Femur (tissue), 1 donor: ENCODE results near the gene PGS1.
A peak's percentile ranks its signal among the peaks of the same experiment; 100 is the strongest.

Experiments used
- DNase-seq: peaks from one replicate; pipeline ENCODE4 v3.0.0-alpha.2; 2017

The PGS1 gene

GRCh38 chr17:78365561-78366108 lies 12.8 kb upstream of the PGS1 start:
- peak; percentile 70 for DNase-seq

- DNase-seq = peak; percentile 69
Measured at GRCh38 chr17:78366109-78366848, 12.2 kb upstream of the PGS1 start.

GRCh38 chr17:78367193-78367592 lies 11.3 kb upstream of the PGS1 start:
- DNase-seq = no peak

GRCh38 chr17:78368348-78368747 lies 10.1 kb upstream of the PGS1 start:
- no peak for DNase-seq

GRCh38 chr17:78368854-78369495 lies 9.5 kb upstream of the PGS1 start:
- DNase-seq = no peak

GRCh38 chr17:78369791-78370381 lies 8.6 kb upstream of the PGS1 start:
- no peak for DNase-seq

- DNase-seq = no peak
Measured at GRCh38 chr17:78371056-78371455, 7.4 kb upstream of the PGS1 start.

- DNase-seq = no peak
Measured at GRCh38 chr17:78372841-78373240, 5.6 kb upstream of the PGS1 start.

GRCh38 chr17:78374189-78374588 lies 4.3 kb upstream of the PGS1 start:
- DNase-seq = no peak

GRCh38 chr17:78374631-78375274 lies 3.7 kb upstream of the PGS1 start:
- no peak for DNase-seq

GRCh38 chr17:78375401-78376151 lies 2.9 kb upstream of the PGS1 start:
- no peak for DNase-seq

GRCh38 chr17:78376161-78376560 lies 2.3 kb upstream of the PGS1 start:
- no peak for DNase-seq

GRCh38 chr17:78377858-78378224 lies 608 bp upstream of the PGS1 start:
- DNase-seq = no peak

GRCh38 chr17:78379131-78379491 lies 662 bp downstream of the PGS1 start:
- no peak for DNase-seq

- no peak for DNase-seq
Measured at GRCh38 chr17:78380370-78380769, 1.9 kb downstream of the PGS1 start.

GRCh38 chr17:78381601-78382232 lies 3.3 kb downstream of the PGS1 start:
- DNase-seq = no peak

- DNase-seq = peak; percentile 66
Measured at GRCh38 chr17:78383725-78384471, 5.4 kb downstream of the PGS1 start.

GRCh38 chr17:78384479-78385175 lies 6.2 kb downstream of the PGS1 start:
- DNase-seq = no peak

- DNase-seq = no peak
Measured at GRCh38 chr17:78387977-78388941, 9.8 kb downstream of the PGS1 start.
